ENCODE data around the gene COX18. TPM values are rescaled to one million over a fixed set of nuclear protein-coding genes. Genes with fewer than 3 reads are reported as not detected.

The COX18 gene
- total and polyA plus RNA-seq, 2 experiments from 2014 or later = 9.6 to 44.7 TPM

- TF ChIP-seq EZH2 (IDR thresholded peaks at IDR 0.05; ENCODE audit: low read depth, unreplicated experiment) (no peak), EZH2phosphoT487 (IDR thresholded peaks at IDR 0.05; ENCODE audit: unreplicated experiment) (no peak), STAT1 (IDR thresholded peaks at IDR 0.05; ENCODE audit: unreplicated experiment) (no peak), POLR2AphosphoS5 (IDR thresholded peaks at IDR 0.05; ENCODE audit: low read depth) (no peak), CTCF (conservative IDR thresholded peaks at IDR 0.05; ENCODE audit: low read depth in 2 of 2) (no peak), ZNF331 (CRISPR knock-in tag; IDR thresholded peaks at IDR 0.05; ENCODE audit: low read depth) (no peak), ETS1 (IDR thresholded peaks at IDR 0.05) (no peak), ZNF114 (CRISPR knock-in tag; IDR thresholded peaks at IDR 0.05) (no peak), REST (IDR thresholded peaks at IDR 0.05; ENCODE audit: unreplicated experiment) (no peak)
Observed at GRCh38 chr4:73098016-73098415, 28.5 kb upstream of the COX18 start (continued).

GRCh38 chr4:73092868-73093267 is 23.4 kb upstream of the COX18 start:
- Histone ChIP-seq H3K36me3 (ENCODE audit: insufficient read depth) (peaks cover 55% of the 10 kb centered on the region), H4K20me1 (replicated peaks; ENCODE audit: insufficient read depth) (peaks cover 2% of the 10 kb centered on the region; the same call in 1 of the 2 replicates), H3K4me3 (no peak overlapping the region), H3K4me2 (no peak overlapping the region), H3K79me2 (replicated peaks; ENCODE audit: insufficient read depth) (peaks cover 5% of the 10 kb centered on the region; the same call in 1 of the 2 replicates), H3K27me3 (ENCODE audit: insufficient read depth) (no peaks in the 10 kb centered on the region), H3K9me2 (ENCODE audit: insufficient read depth) (no peaks in the 10 kb centered on the region), H3F3A (replicated peaks; ENCODE audit: low read depth) (no peaks in the 10 kb centered on the region), H3K27ac (ENCODE audit: low read depth) (no peak overlapping the region), H2AFZ (no peak overlapping the region), H3K4me1 (ENCODE audit: insufficient read depth) (no peaks in the 10 kb centered on the region)
- H3K27ac Mint-ChIP-seq = no peak overlapping the region
- DNase-seq (ENCODE audit: low spot score) = no peak
- TF ChIP-seq REST (IDR thresholded peaks at IDR 0.05; ENCODE audit: unreplicated experiment) = no peak
- TF ChIP-seq CTCF (conservative IDR thresholded peaks at IDR 0.05; ENCODE audit: low read depth in 2 of 2) = no peak
- no peaks in the 10 kb centered on the region for H3K27me3 Mint-ChIP-seq (ENCODE audit: insufficient read depth, low read depth, poor library complexity)
- no peaks in the 10 kb centered on the region for H3K4me1 Mint-ChIP-seq
- peaks cover 44% of the 10 kb centered on the region for H3K36me3 Mint-ChIP-seq (ENCODE audit: low read depth)
- H3K9me3 Mint-ChIP-seq = no peaks in the 10 kb centered on the region
- no peak for ATAC-seq
- no peak overlapping the region for H3K4me3 Mint-ChIP-seq
